ENCODE data around the gene SHISAL1.
"Not testable (repeated sequence)": the region's sequence is repeated elsewhere in the genome, so short reads cannot be mapped to it uniquely, and the experiment has no call there.

DNA sequence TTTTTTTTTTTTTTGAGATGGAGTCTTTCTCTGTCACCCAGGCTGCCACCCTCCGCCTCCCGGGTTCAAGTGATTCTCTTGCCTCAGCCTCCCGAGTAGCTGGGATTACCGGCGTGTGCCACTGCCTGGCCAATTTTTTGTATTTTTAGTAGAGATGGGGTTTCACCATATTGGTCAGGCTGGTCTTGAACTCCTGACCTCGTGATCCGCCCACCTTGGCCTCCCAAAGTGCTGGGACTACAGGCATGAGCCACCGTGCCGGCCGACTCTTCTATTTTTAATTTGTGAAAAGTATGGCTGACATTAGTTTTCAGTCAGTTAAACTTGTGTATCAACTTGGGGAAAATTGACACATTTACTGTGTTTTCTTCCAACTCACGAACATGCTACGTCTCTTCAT is 78.4 kb downstream of the SHISAL1 start:
- TF ChIP-seq, protein P1, sequence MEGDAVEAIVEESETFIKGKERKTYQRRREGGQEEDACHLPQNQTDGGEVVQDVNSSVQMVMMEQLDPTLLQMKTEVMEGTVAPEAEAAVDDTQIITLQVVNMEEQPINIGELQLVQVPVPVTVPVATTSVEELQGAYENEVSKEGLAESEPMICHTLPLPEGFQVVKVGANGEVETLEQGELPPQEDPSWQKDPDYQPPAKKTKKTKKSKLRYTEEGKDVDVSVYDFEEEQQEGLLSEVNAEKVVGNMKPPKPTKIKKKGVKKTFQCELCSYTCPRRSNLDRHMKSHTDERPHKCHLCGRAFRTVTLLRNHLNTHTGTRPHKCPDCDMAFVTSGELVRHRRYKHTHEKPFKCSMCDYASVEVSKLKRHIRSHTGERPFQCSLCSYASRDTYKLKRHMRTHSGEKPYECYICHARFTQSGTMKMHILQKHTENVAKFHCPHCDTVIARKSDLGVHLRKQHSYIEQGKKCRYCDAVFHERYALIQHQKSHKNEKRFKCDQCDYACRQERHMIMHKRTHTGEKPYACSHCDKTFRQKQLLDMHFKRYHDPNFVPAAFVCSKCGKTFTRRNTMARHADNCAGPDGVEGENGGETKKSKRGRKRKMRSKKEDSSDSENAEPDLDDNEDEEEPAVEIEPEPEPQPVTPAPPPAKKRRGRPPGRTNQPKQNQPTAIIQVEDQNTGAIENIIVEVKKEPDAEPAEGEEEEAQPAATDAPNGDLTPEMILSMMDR (IDR thresholded peaks at IDR 0.05), result not testable (repeated sequence)
- TF ChIP-seq ZFX (IDR thresholded peaks at IDR 0.05; ENCODE audit: borderline replicate concordance), result not testable (repeated sequence)

All from 22Rv1 (cell line).